ENCODE data around the gene AGBL1.

- no peak for TF ChIP-seq CTCF (tag by site-specific recombination; IDR thresholded peaks at IDR 0.05)
- TF ChIP-seq EGR2 (tag by site-specific recombination; IDR thresholded peaks at IDR 0.05; ENCODE audit: low read depth): no peak
- no peak for TF ChIP-seq ZNF302 (tag by site-specific recombination; IDR thresholded peaks at IDR 0.05; ENCODE audit: low read depth)
- TF ChIP-seq ZNF112 (tag by site-specific recombination; IDR thresholded peaks at IDR 0.05): no peak
- no peak for TF ChIP-seq REST (tag by site-specific recombination; IDR thresholded peaks at IDR 0.05)
- TF ChIP-seq ZNF169 (tag by site-specific recombination; IDR thresholded peaks at IDR 0.05): no peak
- TF ChIP-seq ZNF404 (tag by site-specific recombination; IDR thresholded peaks at IDR 0.05): no peak
- no peak for TF ChIP-seq ZNF768 (tag by site-specific recombination; IDR thresholded peaks at IDR 0.05)
- TF ChIP-seq ZNF416 (tag by site-specific recombination; IDR thresholded peaks at IDR 0.05): no peak
- no peak for TF ChIP-seq ZBTB17 (tag by site-specific recombination; IDR thresholded peaks at IDR 0.05)
- no peak for TF ChIP-seq SETDB1 (IDR thresholded peaks at IDR 0.05; ENCODE audit: insufficient read length, low read length)
- no peak for TF ChIP-seq ZNF596 (tag by site-specific recombination; IDR thresholded peaks at IDR 0.05)
- TF ChIP-seq ZNF776 (tag by site-specific recombination; IDR thresholded peaks at IDR 0.05; ENCODE audit: borderline replicate concordance): no peak
- no peak for TF ChIP-seq ZNF561 (tag by site-specific recombination; IDR thresholded peaks at IDR 0.05; ENCODE audit: borderline replicate concordance)
Measured at GRCh38 chr15:86266896-86267484, 187.3 kb downstream of the AGBL1 start.
